GM18499 (cell line): ENCODE measurements around the gene APEX2.
A peak's percentile ranks its signal among the peaks of the same experiment; 100 is the strongest.
"Not testable (repeated sequence)": the region's sequence is repeated elsewhere in the genome, so short reads cannot be mapped to it uniquely, and the experiment has no call there.

Experiments used
- ATAC-seq: cut with Tn5 transposase; IDR thresholded peaks from one replicate; pipeline ENCODE4 v1.9.1; 2021; ENCODE audit warnings: moderate number of reproducible peaks; ENCODE audit not compliant: insufficient read depth, unreplicated experiment

The APEX2 gene, protein sequence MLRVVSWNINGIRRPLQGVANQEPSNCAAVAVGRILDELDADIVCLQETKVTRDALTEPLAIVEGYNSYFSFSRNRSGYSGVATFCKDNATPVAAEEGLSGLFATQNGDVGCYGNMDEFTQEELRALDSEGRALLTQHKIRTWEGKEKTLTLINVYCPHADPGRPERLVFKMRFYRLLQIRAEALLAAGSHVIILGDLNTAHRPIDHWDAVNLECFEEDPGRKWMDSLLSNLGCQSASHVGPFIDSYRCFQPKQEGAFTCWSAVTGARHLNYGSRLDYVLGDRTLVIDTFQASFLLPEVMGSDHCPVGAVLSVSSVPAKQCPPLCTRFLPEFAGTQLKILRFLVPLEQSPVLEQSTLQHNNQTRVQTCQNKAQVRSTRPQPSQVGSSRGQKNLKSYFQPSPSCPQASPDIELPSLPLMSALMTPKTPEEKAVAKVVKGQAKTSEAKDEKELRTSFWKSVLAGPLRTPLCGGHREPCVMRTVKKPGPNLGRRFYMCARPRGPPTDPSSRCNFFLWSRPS

DNA sequence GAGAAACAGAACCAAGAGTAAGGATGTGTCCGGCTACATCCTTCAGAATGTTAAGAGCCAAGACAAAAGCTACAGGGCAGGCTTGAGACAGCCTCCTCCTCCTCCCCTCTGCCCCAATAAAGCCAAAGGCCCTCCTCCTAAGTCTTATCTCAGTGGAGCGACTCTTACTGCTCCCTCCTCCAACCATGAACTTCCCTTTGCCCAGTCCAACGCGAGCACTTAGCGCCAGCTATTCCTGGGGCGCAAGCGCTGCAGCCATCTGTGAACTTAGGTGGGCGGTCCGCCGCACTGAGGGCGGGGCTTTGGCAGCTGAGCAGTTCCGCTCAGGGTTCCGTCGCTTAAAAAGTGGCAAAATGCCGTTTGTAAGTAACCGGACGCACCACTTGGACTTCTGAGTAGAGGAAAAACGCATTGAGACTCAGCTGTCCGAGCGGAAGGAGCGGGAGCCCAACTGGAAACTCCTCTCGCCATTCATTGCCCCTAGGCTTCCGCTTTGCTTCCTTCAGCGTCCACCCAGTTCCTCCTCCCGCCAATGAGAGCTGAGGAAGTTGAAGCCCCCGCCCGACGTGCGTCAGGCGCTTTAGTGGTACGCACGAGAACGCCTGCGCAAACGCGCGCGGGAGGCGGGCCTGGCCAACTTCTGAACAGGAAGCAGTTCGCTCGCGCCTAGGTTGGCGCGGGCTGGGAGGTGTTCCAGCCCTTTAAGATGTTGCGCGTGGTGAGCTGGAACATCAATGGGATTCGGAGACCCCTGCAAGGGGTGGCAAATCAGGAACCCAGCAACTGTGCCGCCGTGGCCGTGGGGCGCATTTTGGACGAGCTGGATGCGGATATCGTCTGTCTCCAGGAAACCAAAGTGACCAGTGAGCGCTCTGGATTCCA is at the start of gene APEX2:
Gene APEX2 (plus strand): TSS at position 647 of the 882 bp plus-strand sequence. CDS start 60 bp downstream, at position 707.
- ATAC-seq: peak; percentile 74

DNA sequence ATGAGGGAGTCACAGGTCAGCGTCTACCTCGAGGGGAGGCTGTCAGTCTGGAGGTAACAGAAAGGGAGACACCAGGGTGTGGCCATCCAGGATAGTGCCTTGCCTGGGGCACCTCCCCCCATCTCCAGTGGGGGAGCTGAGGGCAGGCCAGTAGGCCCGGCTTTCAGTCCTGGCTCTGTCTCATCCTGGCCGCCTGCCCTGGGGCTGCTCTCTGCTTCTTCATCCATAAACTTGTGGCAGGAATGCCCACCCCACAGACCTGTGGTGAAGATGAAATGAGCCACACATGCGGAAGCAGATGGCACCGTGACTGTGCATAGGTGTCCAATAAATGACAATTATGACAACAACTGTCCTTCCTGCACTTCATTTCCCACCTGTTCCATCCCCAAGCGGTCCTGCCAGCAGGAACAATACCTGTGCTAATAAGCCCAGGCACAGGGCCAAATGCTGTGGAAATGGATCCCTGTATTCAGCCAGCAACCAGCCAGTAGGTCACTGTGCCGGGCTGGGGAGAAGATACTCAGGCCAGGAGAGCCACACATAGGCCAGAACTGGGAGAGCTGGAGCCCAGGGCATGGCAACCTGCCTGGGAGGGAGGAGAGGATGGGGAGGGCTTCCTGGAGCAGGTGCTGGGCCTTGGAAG is 49.3 kb upstream of the APEX2 start:
- no peak for ATAC-seq

DNA sequence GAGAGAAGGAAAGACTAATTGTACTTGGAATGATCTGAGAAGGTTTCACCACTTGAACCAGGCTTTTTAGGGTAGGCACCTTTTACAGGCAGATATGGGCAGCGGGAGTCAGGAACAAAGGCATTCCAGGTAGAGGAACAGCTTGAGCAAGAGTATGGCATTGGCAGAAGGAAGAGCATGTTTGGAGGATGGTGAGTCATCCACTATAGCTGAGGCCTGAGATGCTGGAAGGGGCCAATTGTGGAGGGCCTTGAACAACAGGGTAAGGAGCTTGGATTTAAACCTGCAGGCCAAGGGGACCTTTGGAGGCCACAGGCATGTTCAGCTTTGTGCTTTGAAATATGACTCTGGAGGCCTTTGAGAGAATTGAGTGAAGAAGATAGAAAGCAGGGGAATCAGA is 38.4 kb upstream of the APEX2 start:
- no peak for ATAC-seq

DNA sequence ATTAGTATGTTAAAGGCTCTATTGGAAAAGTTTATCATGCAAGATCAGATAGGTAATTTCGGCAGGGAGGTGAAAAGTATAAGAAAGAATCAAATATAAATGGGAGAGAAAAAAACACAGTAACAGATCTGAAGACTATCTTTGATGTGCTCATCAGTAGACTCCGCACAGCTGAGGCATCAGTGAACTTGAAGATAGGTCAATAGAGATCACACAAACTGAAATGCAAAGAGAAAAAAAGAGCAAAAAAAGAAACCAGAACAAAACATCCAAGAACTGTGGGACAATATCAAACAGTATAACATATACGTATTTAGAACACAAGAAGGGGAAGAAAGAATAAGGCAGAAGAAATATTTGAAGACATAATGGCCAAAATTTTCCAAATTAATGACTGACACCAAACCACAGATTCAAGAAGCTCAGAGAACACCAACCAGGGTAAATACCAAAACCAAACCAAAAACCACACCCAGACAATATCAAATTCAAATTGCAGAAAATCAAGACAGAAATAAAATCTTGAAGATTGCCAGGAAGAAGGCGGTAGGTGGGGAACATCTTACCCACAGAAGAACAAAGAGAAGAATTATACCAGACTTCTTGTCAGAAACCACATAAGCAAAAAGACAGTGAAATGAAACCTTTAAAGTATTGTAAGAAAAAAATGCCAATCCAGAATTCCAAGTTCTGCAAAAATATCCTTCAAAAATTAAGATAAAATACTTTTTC is 35.2 kb upstream of the APEX2 start:
- ATAC-seq: no peak

DNA sequence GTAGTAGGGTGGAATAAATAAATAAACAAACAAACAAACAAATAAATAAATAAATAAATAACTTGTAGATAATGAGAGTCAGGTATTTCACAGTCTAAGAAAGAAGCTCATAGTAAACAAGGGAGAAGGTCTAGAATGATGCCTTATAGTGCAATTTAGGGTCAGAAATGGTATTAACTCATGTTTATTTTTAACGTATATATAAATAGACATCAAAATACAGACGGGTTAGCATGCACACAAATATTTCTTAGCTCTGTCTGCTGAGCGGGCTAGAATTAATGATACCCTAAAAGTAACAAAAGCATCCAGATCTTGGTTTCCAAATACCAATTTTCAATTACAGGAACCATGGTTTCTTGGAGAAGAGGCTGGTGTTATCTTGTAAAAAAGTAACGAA is 22.8 kb upstream of the APEX2 start:
- no peak for ATAC-seq

DNA sequence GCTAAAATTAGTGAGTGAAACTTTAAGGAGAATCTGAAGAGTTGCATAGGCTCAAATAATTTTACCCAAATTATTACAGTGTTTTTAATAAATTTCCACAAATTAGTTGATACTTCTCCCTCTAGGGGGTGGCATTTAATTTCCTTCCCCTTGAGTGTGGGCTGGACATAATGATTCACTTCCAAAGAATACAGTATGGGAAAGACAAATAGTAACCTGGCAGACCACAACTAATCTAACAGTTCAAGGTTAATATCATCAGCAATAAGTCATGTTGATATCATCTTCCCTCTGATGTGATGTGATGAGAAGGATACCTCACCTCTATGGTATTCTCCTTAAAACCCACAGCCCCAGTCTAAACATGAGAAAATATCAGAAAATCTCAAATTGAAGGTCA is 21.7 kb upstream of the APEX2 start:
- ATAC-seq: no peak

DNA sequence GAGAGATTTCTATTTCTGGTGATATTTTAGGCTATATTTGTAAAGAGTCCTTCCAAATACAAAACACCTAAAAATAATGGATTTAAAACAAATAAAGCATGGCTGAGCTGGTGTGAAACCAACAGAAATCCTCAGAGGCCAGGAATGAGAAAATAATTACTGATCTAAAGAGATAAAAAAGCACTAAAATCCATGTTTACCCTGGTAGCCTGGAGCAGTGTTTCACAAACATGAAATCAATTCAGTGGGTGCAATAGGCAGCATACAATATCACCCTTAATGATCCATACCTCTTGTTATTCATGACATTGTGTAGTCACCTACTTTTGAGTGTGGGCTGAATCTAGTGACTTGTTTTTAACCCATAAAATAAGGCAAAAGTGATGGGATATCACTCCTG is 20.7 kb upstream of the APEX2 start:
- ATAC-seq: no peak

DNA sequence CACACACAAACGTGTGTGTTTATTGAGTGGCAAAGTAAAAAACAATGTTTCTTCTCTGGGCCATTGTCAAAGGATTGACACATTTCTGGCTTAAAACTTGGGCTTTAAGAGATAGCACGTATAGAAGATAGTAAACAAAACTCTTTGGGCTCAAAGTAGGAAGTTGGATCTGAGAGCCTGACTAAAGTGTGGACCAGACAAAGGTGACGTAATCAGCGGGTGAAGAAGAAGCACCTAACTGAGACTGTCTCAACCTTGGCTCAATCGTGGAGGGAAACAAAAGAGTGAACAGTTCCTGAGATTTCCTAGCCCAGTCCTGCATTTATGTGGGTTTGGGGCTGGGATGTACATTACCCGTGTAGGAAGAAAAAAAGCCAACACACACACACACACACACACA is 19.8 kb upstream of the APEX2 start:
- no peak for ATAC-seq

DNA sequence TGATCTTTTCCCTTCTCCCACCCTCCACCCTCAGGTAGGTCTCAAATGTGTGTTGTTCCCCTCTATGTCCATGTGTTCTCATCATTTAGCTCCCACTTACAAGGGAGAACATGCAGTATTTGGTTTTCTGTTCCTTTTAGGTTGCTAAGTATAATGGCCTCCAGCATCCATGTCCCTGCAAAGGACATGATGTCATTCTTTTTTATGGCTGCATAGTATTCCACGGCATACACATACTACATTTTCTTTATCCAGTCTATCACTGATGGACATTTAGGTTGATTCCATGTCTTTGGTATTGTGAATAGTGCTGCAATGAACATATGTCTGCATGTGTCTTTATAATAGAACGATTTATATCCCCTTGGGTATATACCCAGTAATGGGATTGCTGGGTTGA is 16.9 kb upstream of the APEX2 start:
- ATAC-seq: not testable (repeated sequence)

DNA sequence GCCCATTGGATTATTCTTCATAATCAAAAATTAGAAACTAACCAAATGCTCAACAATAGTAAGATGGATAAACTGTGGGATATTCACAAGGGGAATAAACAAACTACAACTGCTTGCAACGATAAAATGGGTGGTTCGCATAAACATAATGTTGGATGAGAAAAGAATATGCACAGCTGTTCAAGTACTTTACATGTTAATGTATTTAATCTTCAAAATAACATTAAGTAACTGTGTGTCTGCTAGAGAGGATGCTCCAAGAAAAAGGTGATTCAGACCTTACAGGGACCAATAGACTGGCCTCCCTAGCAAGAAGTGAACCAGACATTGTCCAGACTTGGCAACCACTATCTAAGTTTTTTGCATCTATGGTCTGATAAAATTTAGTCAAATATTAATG is 8.5 kb upstream of the APEX2 start:
- ATAC-seq: no peak

DNA sequence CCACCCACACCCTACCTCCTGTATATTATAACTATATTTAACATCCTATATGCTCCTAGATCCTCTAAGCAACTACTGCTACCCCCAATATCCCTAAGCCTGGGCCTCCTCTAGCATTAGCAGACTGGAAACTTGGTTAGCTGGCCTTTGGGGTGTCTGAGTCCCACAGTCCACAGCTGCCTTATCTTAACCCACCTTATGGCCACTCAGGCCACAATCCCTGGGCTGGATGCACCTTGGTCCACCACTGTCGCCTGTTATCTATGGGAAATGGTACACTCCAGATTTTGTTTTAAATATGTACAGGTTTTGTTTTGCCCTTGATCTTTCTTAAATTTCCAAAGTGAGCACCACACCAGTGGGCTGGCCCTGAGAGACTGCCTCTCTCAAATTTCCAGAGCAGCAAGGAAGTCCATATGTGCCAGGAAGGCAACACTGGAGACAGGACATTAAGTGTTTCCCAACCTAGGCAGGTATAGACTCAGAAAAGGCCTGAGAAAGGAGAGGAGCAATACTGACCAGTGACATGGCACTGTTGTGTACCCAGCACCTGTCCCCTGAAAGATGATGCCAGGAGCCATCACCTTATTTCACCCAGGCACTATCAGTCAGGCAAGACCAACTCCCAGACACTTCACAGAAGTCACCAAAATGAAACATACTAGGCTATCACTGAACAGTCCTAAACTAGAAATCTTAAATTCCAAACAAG is 7.1 kb upstream of the APEX2 start:
- ATAC-seq: no peak

DNA sequence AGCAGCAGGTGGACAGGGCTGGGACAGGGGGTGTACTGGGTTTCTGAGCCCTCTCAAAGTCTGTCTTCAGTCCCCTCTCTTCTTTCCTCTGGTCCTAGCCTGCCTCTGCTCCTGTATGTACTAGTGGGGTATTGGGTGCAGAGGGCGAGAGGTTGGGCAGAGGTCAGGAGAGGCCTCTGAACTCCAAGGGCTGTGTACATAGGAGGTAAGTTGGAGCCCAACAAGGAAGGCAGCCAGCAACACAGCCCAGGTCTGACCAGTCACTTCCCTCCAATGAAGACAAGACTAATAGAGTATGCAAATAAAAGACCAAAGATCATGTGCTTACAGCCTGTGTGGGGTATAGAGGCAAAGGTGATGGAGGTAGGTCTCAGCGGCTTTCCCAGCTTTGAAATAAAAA is 6.1 kb upstream of the APEX2 start, which contains the start of gene PFKFB1:
Gene PFKFB1 (minus strand): TSS at position 90 of the 400 bp plus-strand sequence. CDS start 181 bp downstream, outside the sequence.
- ATAC-seq: no peak

DNA sequence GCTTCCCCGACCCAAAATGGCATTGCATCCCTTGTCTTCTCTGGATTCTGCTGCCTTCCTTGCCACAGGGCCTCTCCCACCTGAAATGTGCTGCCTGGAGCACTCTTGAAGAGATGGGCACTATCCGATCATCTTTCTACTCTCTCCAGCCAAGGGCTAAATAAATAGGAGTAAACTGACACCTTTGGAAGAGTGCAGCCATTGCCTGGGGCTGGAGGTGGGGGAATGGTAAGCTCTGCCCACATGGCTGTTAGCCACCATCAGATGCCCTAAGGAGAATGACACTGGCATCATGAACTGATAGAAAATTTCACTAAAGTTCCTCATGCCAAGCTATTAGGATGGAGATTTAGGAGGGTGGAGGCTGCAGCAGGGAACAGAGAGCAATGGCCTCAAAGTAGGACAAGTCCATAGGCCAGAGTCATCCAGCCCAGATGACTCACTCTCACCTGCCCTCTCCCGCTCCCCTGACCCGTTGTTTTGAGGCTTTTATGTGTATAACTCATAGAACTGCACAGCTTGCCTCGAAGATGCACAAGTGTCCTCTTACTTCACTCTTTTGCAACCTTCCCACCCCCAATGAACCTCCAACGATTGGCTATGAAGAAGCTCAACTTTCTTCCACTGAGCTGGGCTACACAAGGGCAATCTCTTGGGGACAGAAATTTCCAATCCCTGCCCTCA is 5.4 kb upstream of the APEX2 start:
- no peak for ATAC-seq

DNA sequence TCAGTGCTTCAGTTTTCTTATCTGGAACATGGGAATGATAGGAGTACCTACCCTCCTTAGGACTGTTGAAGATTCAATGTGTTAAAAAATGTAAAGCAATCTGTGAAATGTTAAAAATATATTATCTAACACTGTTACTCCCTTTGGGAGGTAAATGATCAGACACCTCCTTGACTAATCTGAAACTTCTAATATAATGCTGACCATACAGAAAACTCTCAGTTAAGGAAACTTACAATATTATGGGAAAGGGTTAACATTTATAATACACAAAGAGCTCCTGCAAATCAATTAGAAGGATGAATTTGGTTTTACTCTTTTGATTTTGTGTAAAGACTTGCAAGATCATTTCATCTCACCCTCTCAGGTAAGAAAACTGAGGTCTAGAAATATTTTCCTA is 4.5 kb upstream of the APEX2 start:
- no peak for ATAC-seq

DNA sequence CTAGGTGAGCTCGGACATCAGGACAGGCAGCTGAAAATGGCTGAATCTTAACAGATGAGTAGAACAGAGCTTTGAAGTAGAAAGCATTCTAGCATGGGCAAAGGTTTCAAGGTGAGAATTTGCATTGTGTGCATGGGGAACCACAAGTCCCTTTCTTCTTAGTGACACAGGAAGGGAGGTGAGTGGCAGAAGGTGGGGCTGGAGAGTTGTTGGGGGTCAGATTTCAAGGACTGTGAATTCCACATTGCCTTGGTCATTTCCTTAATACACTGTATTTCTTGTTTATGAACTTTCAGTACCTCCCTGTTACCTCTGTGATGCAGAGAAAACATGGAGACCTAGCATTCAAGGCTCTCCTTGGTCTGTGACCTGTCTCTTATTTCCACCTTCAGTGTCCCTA is 4.1 kb downstream of the APEX2 start:
- no peak for ATAC-seq

DNA sequence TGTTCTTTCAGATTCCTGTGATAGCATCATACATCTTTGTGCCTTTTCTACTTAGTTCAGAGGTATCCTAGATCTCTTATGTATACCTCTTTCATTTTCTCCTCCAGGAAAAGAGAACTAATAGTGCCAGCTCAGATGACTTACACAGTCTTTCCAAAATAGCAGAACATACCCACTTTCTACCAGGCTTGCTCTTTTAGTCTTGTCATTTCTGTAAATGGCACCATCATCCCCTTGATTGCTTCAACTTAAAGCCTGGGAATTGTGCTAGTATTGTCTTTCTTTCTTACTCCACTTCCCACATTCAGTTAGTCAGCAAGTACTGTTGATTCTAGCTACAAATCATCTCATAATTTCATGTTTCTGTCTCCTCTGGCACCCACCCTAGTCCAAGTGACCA is 5.1 kb downstream of the APEX2 start:
- ATAC-seq: no peak

DNA sequence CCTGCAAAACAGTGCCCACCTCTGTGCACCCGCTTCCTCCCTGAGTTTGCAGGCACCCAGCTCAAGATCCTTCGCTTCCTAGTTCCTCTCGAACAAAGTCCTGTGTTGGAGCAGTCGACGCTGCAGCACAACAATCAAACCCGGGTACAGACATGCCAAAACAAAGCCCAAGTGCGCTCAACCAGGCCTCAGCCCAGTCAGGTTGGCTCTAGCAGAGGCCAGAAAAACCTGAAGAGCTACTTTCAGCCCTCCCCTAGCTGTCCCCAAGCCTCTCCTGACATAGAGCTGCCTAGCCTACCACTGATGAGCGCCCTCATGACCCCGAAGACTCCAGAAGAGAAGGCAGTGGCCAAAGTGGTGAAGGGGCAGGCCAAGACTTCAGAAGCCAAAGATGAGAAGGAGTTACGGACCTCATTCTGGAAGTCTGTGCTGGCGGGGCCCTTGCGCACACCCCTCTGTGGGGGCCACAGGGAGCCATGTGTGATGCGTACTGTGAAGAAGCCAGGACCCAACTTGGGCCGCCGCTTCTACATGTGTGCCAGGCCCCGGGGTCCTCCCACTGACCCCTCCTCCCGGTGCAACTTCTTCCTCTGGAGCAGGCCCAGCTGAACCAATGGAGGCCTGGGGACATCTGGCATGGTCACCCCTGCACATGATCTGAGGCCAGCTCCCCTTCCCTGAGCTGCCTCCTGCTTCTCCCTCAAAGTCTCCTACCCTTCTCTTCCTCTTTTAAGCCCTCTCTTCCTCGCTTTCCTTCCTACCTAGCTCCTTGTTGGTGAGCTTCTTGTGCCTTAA is 6.9 kb downstream of the APEX2 start:
- no peak for ATAC-seq

DNA sequence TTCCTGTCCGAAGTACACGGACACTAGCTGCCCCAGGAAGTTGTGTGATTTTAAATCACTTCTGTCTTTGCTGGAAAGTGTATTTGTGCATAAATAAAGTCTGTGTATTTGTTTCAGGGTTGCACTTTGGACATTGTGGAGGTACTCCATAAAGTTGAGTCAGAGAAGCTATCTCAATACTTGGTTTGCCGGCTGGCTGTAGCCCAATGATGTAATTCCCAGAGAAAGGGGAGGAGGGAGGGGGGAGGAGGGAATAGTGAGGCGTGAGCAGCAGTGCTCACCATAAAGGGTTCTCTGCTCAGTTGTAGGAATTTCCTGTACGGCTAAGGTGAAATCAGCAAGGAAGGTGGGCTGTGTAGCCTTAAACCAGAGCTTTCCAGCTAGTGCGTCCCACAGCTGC is 7.5 kb downstream of the APEX2 start:
- ATAC-seq: no peak
